GM12872 (cell line): ENCODE results near the gene PATJ.

Experiments
- CTCF ChIP-seq: IDR thresholded peaks from 3 replicates; pipeline ENCODE4 v1.5.1; 2011; ENCODE audit warnings: low read depth, mild to moderate bottlenecking, low read length, moderate library complexity; ENCODE audit not compliant: insufficient read depth

Gene PATJ

DNA sequence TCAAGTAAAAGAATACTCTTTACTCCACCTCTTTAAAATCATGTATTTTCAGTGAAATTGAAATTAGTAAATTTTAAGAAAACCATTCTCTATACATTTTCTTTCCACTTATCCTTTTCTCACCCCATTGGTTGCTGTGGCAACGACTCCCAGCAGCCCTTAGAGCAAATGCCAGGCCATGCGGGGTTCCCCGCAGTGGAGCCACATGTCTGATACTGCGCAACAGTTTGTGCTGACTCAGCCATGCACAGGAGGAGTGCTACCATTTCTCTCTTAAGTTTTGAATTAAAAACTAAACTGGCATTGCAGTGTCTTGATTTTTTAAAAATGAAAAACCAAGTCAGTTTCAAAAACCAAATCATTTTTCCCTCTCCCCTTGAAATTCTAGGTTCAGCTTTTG, 238.3 kb downstream of the PATJ start:
- TF ChIP-seq CTCF = no peak

- TF ChIP-seq CTCF = no peak
Measured at GRCh38 chr1:61981870-61982660, 239.8 kb downstream of the PATJ start.

DNA sequence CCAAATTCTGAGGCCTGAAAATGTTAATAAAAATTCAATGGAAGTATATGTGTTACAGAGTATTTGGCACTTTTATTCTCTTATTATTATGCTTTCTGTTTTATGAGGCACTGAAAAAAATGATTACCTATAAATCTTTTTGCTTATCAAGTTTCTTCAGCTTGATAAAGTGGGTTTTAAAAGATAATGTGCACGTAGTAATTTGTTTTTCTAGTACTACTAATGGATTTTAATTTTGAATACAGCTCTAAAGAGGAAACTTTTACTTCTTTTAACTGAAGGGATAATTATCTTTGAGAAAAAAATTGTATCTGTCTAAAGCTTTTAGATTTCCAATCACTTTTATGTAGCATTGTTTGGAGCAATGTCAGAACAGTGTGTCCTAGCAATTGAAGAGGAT, 241.0 kb downstream of the PATJ start:
- no peak for TF ChIP-seq CTCF

DNA sequence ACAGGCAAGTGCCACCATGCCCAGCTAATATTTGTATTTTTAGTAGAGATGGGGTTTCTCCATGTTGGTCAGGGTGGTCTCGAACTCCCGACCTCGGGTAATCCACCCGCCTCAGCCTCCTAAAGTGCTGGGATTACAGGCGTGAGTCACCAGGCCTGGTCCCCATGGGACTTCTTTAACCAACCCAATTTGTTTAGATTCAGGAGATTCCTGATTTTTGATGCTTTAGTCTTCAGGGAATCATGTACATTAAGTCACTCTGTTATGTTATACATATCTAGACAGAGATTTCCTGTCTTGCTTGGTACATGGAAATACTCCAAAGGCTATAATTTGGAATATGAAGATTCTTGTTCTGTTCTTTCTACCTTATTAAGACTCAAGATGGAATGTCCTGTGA, 250.0 kb downstream of the PATJ start:
- no peak for TF ChIP-seq CTCF

- no peak for TF ChIP-seq CTCF
Measured at GRCh38 chr1:61993331-61993961, 251.2 kb downstream of the PATJ start.

DNA sequence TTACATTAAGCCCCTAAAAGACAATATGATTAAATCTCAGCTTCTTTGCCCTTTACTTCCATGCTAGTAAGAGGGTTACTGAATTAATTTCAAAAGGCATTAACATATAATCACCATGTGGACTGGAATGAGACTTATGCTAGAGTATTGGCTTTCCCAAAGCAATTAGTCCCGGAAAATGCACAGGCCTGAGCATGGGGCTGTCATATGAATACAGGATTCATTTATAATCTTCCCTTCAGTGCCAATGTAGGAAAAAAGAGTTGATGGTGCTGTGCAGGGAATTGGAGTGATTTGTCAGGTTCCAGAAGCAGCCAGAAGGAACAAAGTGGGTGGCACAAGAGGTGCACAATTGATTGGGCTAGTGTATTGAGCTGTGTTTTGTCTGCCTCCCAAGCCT, 253.4 kb downstream of the PATJ start:
- TF ChIP-seq CTCF = no peak

- no peak for TF ChIP-seq CTCF
Measured at GRCh38 chr1:61997123-61997522, 254.8 kb downstream of the PATJ start.
